Suppressor macrophage treated with lipopolysaccharide for 4 hours (primary cell): Measurements from ENCODE around the gene CYP39A1.

ENCODE experiments used
- DNase-seq: peaks from one replicate; pipeline ENCODE4 v3.0.0-alpha.2; 2020

The CYP39A1 gene

DNA sequence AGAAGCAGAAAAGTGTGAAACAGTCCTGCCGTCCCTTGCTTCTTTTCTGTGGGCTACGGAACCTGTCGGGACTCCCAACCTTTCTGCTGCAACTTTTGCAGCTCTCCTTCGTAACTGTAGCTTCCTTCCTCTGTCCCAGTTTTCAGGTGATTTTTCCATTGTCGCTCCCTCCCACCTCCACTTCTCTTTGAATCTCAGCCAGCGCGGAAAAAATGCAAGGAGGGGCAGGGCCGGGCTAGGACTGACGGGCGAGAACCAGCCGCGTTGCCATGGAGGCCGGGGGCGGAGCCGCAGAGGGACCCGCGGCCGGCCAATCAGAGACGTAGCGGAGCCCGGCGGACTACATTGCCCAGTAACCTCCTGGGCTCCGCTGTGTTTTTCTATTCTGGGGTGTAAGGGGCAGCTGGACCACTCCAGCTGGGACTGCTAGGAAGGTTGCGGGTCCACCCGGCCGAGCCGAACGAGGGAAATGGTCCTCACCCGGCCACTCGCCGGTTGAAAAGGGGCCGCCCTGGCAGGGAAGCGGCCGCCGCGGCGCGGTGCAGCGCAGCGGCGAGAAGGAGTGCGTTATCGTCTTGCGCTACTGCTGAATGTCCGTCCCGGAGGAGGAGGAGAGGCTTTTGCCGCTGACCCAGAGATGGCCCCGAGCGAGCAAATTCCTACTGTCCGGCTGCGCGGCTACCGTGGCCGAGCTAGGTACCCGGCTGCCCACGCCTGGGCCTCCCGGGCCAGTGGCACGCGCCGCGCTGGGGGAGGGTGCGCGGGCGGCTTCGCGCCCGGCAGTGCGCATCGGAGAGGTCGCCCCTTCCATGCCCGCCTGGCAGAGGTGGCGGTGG is at the start of gene CYP39A1, which contains the start of gene SLC25A27:
Gene CYP39A1, minus strand, starts transcription at position 216 of the 836 bp plus-strand sequence. CDS start 236 bp downstream, outside the sequence.
Gene SLC25A27, plus strand, starts transcription at position 373 of the 836 bp plus-strand sequence. Its CDS starts 218 bp downstream, at position 591.
- DNase-seq = peak; percentile 90

GRCh38 chr6:46699970-46700369 is 47.4 kb upstream of the CYP39A1 start:
- DNase-seq = no peak

DNA sequence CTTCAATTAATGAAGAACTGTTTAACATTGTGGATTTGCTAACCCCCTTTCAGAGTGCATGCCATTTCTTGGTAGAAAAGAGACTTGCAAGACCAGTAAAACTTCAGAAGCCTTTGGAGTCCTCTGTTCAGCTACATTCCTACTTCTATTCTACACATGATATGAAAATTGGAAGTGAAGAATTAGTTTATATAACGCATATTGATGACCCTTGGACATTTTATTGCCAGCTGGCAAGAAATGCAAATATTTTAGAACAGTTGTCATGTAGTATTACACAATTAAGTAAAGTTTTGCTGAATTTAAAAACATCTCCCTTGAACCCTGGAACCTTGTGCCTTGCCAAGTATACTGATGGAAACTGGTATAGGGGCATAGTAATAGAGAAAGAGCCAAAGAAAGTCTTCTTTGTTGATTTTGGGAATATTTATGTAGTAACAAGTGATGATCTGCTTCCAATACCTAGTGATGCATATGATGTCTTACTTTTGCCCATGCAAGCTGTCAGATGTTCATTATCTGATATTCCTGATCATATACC is 38.4 kb upstream of the CYP39A1 start:
- no peak for DNase-seq

- DNase-seq = no peak
These were observed 37.6 kb upstream of the CYP39A1 start for GRCh38 chr6:46690141-46690755.

- no peak for DNase-seq
These were observed 37.0 kb upstream of the CYP39A1 start for GRCh38 chr6:46689657-46690056.

DNA sequence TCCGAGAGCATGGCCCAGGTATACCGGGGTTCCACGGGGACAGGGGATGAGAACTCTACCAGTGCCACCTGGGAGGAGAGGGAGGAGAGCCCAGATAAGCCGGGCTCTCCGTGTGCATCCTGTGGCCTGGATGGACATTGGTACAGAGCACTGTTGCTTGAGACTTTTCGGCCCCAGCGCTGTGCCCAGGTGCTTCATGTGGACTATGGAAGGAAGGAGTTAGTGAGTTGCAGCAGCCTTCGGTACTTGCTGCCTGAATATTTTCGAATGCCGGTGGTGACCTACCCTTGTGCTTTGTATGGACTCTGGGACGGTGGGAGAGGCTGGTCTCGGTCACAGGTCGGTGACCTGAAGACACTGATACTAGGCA is 36.3 kb upstream of the CYP39A1 start:
- no peak for DNase-seq

DNA sequence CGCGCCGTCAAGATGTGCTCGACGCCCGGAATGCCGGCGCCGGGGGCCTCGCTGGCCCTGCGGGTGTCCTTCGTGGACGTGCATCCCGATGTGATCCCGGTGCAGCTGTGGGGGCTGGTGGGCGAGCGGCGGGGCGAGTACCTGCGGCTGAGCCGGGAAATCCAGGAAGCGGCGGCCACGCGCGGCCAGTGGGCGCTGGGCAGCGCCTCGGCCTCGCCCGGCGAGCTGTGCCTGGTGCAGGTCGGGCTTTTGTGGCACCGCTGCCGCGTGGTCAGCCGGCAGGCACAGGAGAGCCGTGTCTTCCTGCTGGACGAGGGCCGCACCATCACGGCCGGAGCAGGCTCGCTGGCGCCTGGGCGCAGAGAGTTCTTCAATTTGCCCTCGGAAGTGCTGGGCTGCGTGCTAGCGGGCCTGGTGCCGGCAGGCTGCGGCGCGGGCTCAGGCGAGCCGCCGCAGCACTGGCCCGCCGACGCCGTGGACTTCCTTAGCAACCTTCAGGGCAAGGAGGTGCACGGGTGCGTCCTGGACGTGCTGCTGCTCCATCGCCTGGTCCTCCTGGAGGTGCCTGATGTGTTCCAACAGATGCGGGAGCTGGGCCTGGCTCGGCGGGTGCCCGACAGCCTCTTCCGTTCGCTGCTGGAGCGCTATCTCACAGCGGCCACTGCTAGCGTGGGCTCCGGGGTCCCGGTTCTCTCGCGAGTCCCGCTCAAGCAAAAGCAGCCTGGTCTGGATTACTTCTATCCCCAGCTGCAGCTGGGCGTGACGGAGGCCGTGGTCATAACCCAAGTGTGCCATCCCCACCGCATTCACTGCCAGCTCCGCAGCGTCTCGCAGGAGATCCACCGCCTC is 35.7 kb upstream of the CYP39A1 start:
- DNase-seq = no peak

- DNase-seq = no peak
These were observed 35.0 kb upstream of the CYP39A1 start, which contains the start of gene TDRD6 for GRCh38 chr6:46687619-46688097. TSS of gene TDRD6 (plus strand) at chr6:46687885. CDS start at chr6:46688129, 244 bp downstream.

DNA sequence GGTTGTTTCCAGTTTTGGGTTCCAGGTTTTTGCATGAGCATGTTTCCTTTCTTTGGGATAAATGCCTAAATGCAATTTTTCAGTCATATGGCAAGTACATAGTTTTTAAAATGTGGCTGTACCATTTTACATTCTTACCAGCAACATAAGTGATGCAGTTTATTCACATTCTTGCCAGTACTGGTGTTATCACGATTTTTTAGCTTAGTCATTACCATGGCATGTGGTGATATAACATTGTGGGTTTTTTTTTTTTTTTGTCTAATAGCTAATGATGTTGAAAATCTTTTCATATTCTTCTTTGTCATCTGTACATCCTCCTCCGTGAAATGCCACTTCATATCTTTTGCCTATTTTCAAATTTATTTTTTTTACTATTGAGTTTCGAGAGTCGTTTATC is 32.2 kb upstream of the CYP39A1 start:
- DNase-seq = no peak

GRCh38 chr6:46677314-46677654 is 24.7 kb upstream of the CYP39A1 start:
- DNase-seq = no peak

GRCh38 chr6:46676604-46677313 is 24.1 kb upstream of the CYP39A1 start:
- no peak for DNase-seq

DNA sequence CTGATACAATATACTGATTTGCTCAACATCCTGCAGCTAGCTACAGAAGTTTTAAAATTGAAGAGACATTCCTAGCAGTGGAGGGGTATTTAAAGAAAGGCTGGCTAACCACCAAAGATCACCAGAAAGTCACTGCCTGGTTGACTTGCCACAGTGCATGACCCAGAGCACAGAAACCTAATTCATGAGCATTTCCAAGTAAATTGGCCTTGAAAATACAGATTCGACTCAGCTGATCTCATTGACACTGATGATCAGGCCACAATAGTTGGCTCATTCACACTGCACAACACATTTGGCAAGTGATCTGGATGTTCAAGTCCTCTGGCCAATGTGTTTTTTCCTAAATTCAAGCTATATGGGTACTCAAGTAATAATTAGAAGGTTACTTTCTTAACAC is 21.8 kb upstream of the CYP39A1 start:
- no peak for DNase-seq

DNA sequence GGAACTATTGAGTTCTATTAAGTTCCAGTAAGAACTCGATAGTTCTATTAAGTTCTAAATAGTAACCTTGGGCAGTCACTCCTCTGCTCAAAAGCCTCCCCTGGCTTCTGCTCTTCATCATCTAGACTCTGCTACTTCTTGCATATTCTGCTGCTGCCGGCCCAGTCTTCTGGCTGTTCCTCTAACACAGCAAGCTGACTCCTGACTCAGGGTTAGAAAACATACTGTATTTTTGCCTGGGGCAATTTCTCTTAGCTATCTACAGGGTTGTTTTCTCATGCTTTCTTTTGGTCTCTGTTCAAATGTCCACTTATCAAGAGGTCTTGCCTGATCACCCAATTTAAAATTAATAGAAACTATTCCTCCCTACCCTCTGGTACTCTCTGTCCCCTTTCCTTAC is 14.8 kb upstream of the CYP39A1 start:
- no peak for DNase-seq

- no peak for DNase-seq
These were observed 8.9 kb upstream of the CYP39A1 start for GRCh38 chr6:46661483-46661882.

DNA sequence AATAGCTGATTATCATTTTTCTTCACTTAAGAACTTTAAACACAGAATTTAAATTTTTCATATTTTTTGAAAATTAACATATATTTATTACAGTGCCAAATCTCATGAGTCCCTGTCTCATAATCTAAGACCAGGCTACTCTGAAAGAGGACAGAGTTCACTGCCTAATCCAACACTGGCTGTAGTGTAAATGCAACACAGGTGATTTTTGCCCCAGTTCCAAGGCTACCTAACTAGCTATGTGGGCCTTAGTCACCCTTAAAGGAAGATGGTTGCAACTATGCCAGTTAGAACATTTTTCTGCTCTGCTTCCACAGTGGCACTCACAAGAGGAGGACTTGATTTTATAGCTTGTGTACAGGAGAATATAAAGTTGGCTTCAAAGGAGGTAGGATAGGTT is 5.0 kb upstream of the CYP39A1 start:
- DNase-seq = no peak

- peak; percentile 3 for DNase-seq
These were observed 3.2 kb upstream of the CYP39A1 start for GRCh38 chr6:46655803-46656202.

DNA sequence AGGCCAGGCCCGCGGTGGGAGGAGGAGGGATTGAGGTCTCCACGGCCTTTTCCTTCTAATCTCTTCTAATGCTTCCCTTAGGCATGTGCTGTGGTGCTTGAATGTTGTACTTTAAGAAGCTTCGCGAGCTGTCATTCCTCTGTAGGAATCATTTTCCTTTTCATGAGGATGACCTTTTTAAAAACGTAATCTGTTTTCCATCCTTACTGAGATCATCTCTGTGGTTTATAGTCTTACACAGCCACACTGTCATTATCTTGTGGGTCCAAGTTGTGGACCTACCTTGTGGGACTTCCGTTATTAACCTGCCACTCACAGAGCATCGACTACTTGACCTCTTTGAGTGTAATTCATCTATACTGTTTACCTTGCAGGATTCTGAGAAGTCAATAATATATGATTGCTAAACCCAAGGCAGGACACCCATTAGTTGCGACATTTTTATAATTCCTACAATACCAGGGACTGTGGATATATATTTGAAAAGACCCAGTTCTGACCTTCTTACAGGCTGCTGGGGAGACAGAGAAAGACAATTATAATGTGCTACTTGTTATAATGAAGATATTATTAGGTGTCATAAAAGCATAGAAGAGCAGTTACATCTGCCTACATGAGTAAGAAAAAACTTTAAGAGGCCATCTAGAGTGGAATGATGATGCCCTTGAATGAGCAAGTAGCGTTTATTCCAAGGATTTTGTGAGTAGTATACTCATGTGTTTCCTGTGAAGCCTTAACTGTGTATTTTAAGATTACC is 999 bp upstream of the CYP39A1 start:
- peak; percentile 30 for DNase-seq

DNA sequence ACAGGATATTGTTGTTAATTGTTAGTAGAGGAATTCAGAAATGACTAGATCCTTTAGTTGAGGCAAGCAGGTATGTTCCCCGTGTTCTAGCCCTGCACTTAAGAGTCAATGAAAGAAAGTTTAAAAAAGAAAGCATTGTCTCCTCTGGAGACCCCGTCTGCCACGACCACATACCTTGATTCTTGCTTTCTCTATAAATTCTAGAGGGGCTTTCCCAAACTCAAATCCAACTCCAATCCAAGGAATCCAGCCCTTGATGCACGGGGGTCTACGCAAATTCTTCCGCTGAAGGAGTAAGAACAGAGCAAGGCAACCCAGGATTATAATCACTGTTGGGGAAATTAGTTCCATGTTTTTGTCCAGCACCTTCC is 401 bp downstream of the CYP39A1 start:
- DNase-seq = no peak

- no peak for DNase-seq
These were observed 802 bp downstream of the CYP39A1 start for GRCh38 chr6:46651816-46652215.

DNA sequence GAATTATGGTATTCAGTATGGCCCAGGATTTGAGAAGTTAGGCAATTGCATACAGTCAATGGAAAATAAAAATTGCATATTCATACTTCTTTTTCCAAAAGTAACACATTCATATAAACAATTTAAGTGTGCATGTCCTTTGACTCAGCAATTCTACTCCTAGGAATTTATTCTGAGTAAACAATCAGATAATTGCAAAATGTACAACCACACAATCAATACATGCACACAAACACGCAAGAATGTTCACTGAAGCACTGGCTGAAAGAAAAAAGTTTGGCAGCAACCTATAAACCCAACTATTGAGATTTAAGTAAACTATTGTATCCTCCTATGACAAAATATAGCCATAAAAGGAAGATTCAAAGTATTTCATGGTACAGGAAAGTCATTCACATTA is 1.6 kb downstream of the CYP39A1 start:
- no peak for DNase-seq

DNA sequence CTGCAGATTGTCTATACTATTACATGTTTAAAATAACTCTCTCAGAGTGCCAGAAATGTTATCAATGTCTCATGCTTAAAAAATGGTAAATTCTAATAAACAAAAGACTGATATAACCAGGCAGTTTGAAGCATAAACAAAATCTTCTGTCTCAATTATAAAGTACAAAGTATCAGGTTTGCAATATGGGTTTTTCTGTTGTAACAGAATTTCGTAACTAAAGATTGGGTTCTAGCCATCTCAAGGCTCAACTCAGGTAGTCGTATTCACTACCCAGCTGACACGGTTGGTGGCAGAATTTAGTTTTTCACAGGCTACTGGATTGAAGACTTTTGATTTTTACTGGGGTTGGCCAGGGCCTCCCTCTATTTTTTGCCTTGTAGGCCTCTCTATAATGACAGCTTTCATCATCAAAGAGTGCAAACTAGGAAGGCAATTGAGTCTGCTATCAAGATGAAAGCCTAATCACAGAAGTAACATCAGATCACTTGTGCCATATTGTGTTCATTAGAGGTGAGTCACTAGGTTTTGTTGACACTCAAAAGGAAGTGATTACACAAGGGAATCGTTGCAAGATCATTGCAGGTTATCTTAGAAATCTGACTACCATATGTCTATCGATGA is 3.6 kb downstream of the CYP39A1 start:
- no peak for DNase-seq
